IPS-15b (cell line): ENCODE data around the gene MC5R.

Experiments
- H3K27me3 ChIP-seq: one replicate; pipeline ENCODE4 v1.6.1; 2013; ENCODE audit warnings: low read length; ENCODE audit not compliant: control insufficient read depth, insufficient read depth
- H3K36me3 ChIP-seq: one replicate; pipeline ENCODE4 v1.6.1; 2013; ENCODE audit warnings: low read length; ENCODE audit not compliant: control insufficient read depth, insufficient read depth
- H3K4me1 ChIP-seq: one replicate; pipeline ENCODE4 v1.6.1; 2013; ENCODE audit warnings: mild to moderate bottlenecking, low read length; ENCODE audit not compliant: control insufficient read depth, insufficient read depth
- H3K4me3 ChIP-seq: one replicate; pipeline ENCODE4 v1.5.1; 2013; ENCODE audit warnings: low read depth, low read length
- H3K9ac ChIP-seq: one replicate; pipeline ENCODE4 v1.6.1; 2013; ENCODE audit warnings: low read depth, mild to moderate bottlenecking, low read length
- H3K9me3 ChIP-seq: one replicate; pipeline ENCODE4 v1.6.1; 2013; ENCODE audit warnings: mild to moderate bottlenecking, low read length; ENCODE audit not compliant: control insufficient read depth, insufficient read depth

Gene MC5R

DNA sequence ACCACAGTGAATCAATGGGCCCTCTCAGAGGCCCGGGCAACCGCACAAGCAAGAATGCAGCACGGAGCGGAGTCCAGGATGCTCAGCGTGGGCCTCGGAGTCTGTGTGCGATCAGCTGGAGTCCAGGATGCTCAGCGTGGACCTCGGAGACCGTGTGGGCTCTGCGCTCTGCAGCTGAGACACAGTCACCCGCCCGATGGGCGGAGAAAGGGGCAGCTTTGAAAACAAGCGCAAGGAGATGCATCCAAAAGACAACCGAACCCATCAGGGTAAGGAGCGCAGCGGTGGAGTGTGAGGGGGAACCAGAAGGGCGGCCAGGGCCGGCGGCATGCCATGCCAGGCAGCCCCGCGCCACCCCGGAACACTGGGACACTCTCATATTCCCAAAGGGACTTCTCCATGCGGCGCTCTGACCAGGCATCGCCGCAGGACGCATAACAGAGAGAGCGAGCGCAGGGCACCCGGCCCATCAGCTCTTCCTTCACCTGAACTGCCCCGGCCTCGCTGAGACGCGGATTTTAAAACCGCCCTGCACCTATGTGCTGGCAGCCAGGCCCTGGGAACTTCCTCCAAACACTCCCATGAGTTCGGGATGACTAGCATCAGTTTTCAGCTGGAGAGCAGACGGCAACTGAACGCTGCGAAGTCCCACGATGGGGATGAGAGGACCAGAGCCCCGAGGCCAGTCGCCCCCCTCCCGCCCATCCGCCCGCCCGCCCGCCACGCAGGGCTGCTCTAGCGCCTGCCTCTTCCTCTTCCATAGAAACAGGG is 44.7 kb downstream of the MC5R start:
- peaks cover 46% of the 10 kb centered on the region for H3K27me3 ChIP-seq
- no peak overlapping the region for H3K9ac ChIP-seq
- H3K4me3 ChIP-seq = peak overlapping the region; percentile 36

DNA sequence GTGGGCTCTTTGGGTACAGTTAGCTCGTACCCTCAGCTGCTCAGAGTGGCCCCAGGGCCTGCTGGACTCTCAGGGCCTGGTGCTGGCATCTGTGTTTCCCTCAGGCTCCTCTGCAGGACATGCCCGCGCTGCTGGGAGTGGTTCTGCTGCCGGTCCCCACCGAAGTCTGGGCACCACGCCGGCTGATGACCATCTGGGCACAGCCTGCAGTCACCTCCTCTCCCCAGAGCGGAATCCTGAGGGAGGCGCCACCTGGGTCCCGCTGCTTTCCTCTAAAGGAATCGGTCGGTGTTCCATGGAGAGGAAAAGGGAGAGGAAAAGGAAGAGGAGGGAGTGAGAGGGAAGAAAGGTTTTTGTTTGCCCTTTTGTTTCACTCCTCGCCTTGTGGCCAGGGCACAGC is 47.8 kb downstream of the MC5R start:
- Histone ChIP-seq H3K36me3 (no peaks in the 10 kb centered on the region), H3K4me3 (no peak overlapping the region), H3K27me3 (peaks cover 44% of the 10 kb centered on the region), H3K9ac (no peak overlapping the region), H3K4me1 (peaks cover 3% of the 10 kb centered on the region), H3K9me3 (no peaks in the 10 kb centered on the region)

More for the DNA sequence above, 44.7 kb downstream of the MC5R start:
- Histone ChIP-seq H3K4me1 (peaks cover 3% of the 10 kb centered on the region), H3K36me3 (no peaks in the 10 kb centered on the region), H3K9me3 (no peaks in the 10 kb centered on the region)

DNA sequence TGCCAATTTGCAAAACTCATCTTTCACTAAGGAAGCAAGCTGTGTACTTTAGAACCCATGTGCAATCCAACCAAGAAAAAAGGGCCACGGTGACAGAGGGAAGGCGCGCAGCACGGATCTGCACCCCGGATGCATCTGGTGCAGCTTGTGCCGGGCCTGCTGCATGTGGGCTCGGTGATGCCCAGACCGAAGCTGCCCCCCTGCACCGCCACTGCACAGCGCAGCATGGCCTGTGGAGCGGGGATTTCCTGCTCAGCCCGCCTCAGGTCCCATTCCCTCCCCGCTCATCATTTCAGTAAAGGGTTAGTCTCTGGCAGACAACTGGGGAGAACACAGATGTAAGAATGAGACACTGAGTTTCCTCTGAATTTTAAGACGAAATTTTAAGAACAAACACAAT is 48.4 kb downstream of the MC5R start:
- peaks cover 3% of the 10 kb centered on the region for H3K4me1 ChIP-seq
- H3K9ac ChIP-seq = no peak overlapping the region
- peaks cover 38% of the 10 kb centered on the region for H3K27me3 ChIP-seq
- no peaks in the 10 kb centered on the region for H3K9me3 ChIP-seq
- H3K4me3 ChIP-seq = no peak overlapping the region
- H3K36me3 ChIP-seq = no peaks in the 10 kb centered on the region

DNA sequence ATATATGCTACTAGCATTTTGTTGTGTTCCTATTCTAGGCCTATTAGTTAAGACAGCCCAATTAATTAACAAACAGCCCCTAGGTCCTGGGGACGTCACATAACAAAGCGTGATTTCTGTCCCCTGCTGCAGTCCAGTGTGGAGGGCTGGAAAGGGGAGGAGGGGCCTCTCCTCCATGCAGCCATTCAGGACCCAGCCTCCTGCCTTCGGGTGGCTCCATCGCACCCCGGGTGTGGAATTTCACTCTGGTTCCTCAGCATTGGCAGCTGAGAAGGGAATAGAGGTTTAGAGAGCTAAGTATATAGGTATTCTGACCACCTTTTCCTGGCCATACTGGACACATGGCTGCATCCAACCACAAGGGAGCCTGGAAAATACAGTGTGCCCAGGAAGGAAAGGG is 49.0 kb downstream of the MC5R start:
- H3K36me3 ChIP-seq = no peaks in the 10 kb centered on the region
- no peak overlapping the region for H3K9ac ChIP-seq
- peaks cover 32% of the 10 kb centered on the region for H3K27me3 ChIP-seq
- peaks cover 8% of the 10 kb centered on the region for H3K4me1 ChIP-seq
- no peaks in the 10 kb centered on the region for H3K9me3 ChIP-seq
- no peak overlapping the region for H3K4me3 ChIP-seq

DNA sequence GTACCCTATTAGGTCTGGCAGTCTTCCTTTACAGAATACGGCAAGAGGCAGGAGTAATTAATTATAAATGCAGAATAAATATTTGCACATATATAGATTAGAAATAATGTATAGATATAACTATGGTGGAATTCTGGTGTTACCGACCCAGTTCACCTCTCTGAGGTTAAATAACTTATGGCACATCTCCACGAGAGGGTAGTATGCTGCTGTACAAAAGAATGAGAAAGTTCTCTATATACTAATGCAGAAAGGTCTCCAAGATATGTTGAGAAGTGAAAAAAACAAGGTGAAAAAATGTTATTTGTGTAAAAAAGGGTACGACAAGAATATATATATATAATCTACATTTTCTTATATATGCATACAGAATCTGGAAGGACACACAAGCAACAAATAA is 50.6 kb downstream of the MC5R start:
- no peak overlapping the region for H3K9ac ChIP-seq
- H3K9me3 ChIP-seq = no peaks in the 10 kb centered on the region
- no peaks in the 10 kb centered on the region for H3K36me3 ChIP-seq
- peaks cover 17% of the 10 kb centered on the region for H3K27me3 ChIP-seq
- H3K4me3 ChIP-seq = no peak overlapping the region
- peaks cover 11% of the 10 kb centered on the region for H3K4me1 ChIP-seq
